SK-N-MC (cell line): Measurements from ENCODE around the gene RNF13.
A peak's percentile ranks its signal among the peaks of the same experiment; 100 is the strongest.

Experiments
- DNase-seq: peaks from one replicate; pipeline ENCODE4 v3.0.0-alpha.2; 2011; ENCODE audit warnings: low read depth, low spot score
- H3K27ac ChIP-seq: fragments of 200-600 bp; sonication (generic); 2 replicates; pipeline ENCODE4 v1.5.1; 2016; ENCODE audit warnings: mixed run types
- H3K36me3 ChIP-seq: fragments of 200-600 bp; sonication (generic); 2 replicates; pipeline ENCODE4 v1.6.1; 2017; ENCODE audit warnings: antibody characterized with exemption, low read length, mixed read lengths; ENCODE audit not compliant: insufficient read depth
- H3K4me3 ChIP-seq: fragments of 200-600 bp; sonication (generic); 2 replicates; pipeline ENCODE4 v1.5.1; 2016
- H3K9ac ChIP-seq: fragments of 200-600 bp; sonication (generic); 2 replicates; pipeline ENCODE4 v1.8.0; 2017; ENCODE audit warnings: mixed run types, mixed read lengths; ENCODE audit not compliant: insufficient read length
- H3K9me3 ChIP-seq: fragments of 200-600 bp; sonication (generic); 2 replicates; pipeline ENCODE4 v1.6.1; 2017; ENCODE audit warnings: low read depth, mild to moderate bottlenecking, antibody characterized with exemption, low read length, moderate library complexity, mixed read lengths
- EZH2 ChIP-seq: fragments of 200-600 bp; sonication (generic); IDR thresholded peaks from one replicate; pipeline ENCODE4 v1.6.1; 2017; ENCODE audit warnings: antibody characterized with exemption
- FOXP2 ChIP-seq: optimal IDR thresholded peaks from 2 replicates; pipeline ENCODE3; 2011; ENCODE audit warnings: mild to moderate bottlenecking, moderate library complexity; ENCODE audit not compliant: insufficient read depth; ENCODE audit errors: extremely low read length, control extremely low read depth
- POLR2AphosphoS5 ChIP-seq: IDR thresholded peaks from 2 replicates; pipeline ENCODE4 v1.6.1; 2012; ENCODE audit warnings: mild to moderate bottlenecking, low read depth, low read length, borderline replicate concordance

Gene RNF13

GRCh38 chr3:149955449-149955848, 142.4 kb downstream of the RNF13 start:
- no peak for DNase-seq
- no peaks in the 10 kb centered on the region for H3K9me3 ChIP-seq
- peak overlapping the region; percentile 29; the same call in 1 of the 2 replicates for H3K4me3 ChIP-seq
- TF ChIP-seq FOXP2 (no peak), EZH2 (no peak), POLR2AphosphoS5 (no peak)
- H3K27ac ChIP-seq = peak overlapping the region; percentile 81; the same call in 1 of the 2 replicates
- H3K9ac ChIP-seq = peak overlapping the region; percentile 9
- peaks cover 72% of the 10 kb centered on the region for H3K36me3 ChIP-seq

GRCh38 chr3:149957361-149958125, 144.5 kb downstream of the RNF13 start:
- H3K36me3 ChIP-seq = peaks cover 71% of the 10 kb centered on the region
- DNase-seq = no peak

GRCh38 chr3:149958171-149958796, 145.3 kb downstream of the RNF13 start:
- no peak for TF ChIP-seq EZH2
- TF ChIP-seq POLR2AphosphoS5 = no peak
- no peak for TF ChIP-seq FOXP2

More at GRCh38 chr3:149957361-149958125, 144.5 kb downstream of the RNF13 start:
- TF ChIP-seq POLR2AphosphoS5 = no peak
- TF ChIP-seq EZH2 = no peak
- Histone ChIP-seq H3K9me3 (no peaks in the 10 kb centered on the region), H3K27ac (no peak overlapping the region), H3K4me3 (no peak overlapping the region), H3K9ac (no peak overlapping the region)

GRCh38 chr3:149959443-149959842, 146.4 kb downstream of the RNF13 start:
- no peaks in the 10 kb centered on the region for H3K9me3 ChIP-seq
- H3K9ac ChIP-seq = no peak overlapping the region
- no peak overlapping the region for H3K4me3 ChIP-seq
- no peak for DNase-seq
- H3K36me3 ChIP-seq = peaks cover 76% of the 10 kb centered on the region
- no peak overlapping the region for H3K27ac ChIP-seq
- no peak for TF ChIP-seq EZH2
- TF ChIP-seq POLR2AphosphoS5 = no peak
- TF ChIP-seq FOXP2 = no peak

More at GRCh38 chr3:149958171-149958796, 145.3 kb downstream of the RNF13 start:
- peaks cover 69% of the 10 kb centered on the region for H3K36me3 ChIP-seq
- DNase-seq = no peak
- H3K27ac ChIP-seq = no peak overlapping the region
- no peak overlapping the region for H3K9ac ChIP-seq
- H3K4me3 ChIP-seq = no peak overlapping the region
- H3K9me3 ChIP-seq = no peaks in the 10 kb centered on the region

GRCh38 chr3:149963485-149963884, 150.5 kb downstream of the RNF13 start:
- Histone ChIP-seq H3K36me3 (peaks cover 91% of the 10 kb centered on the region), H3K9ac (no peak overlapping the region)
- TF ChIP-seq FOXP2 (no peak), EZH2 (no peak), POLR2AphosphoS5 (no peak)

GRCh38 chr3:149964291-149964690, 151.3 kb downstream of the RNF13 start:
- Histone ChIP-seq H3K36me3 (peaks cover 84% of the 10 kb centered on the region), H3K27ac (no peak overlapping the region), H3K4me3 (no peak overlapping the region), H3K9ac (no peak overlapping the region), H3K9me3 (no peaks in the 10 kb centered on the region)
- no peak for DNase-seq
- TF ChIP-seq EZH2 = no peak
- no peak for TF ChIP-seq FOXP2
- no peak for TF ChIP-seq POLR2AphosphoS5

More at GRCh38 chr3:149963485-149963884, 150.5 kb downstream of the RNF13 start:
- H3K27ac ChIP-seq = no peak overlapping the region
- no peak for DNase-seq
- H3K9me3 ChIP-seq = no peaks in the 10 kb centered on the region
- H3K4me3 ChIP-seq = no peak overlapping the region

GRCh38 chr3:149965278-149965677, 152.3 kb downstream of the RNF13 start:
- Histone ChIP-seq H3K27ac (no peak overlapping the region), H3K9ac (no peak overlapping the region), H3K9me3 (no peaks in the 10 kb centered on the region), H3K36me3 (peaks cover 79% of the 10 kb centered on the region), H3K4me3 (no peak overlapping the region)
- TF ChIP-seq EZH2 (no peak), FOXP2 (no peak), POLR2AphosphoS5 (no peak)
- DNase-seq = no peak

GRCh38 chr3:149967086-149967685, 154.2 kb downstream of the RNF13 start:
- no peak for TF ChIP-seq FOXP2
- TF ChIP-seq EZH2 = no peak
- no peak for TF ChIP-seq POLR2AphosphoS5
- DNase-seq = no peak
- peaks cover 63% of the 10 kb centered on the region for H3K36me3 ChIP-seq
- peak overlapping the region; percentile 92 for H3K4me3 ChIP-seq
- 0 out of 2 replicates have a peak overlapping the region, but pooled peaks have one; percentile 97 for H3K27ac ChIP-seq
- peak overlapping the region; percentile 96 for H3K9ac ChIP-seq
- no peaks in the 10 kb centered on the region for H3K9me3 ChIP-seq
